Measurements from ENCODE around the gene THBS4.

GRCh38 chr5:80008995-80009765 is 26.0 kb upstream of the THBS4 start:
- TF ChIP-seq POLR2A (IDR thresholded peaks at IDR 0.05; ENCODE audit: low read depth, low read length): no peak
- TF ChIP-seq TAF1 (IDR thresholded peaks at IDR 0.05; ENCODE audit: borderline replicate concordance, low read depth, low read length): no peak
- TF ChIP-seq POLR2AphosphoS5 (IDR thresholded peaks at IDR 0.05; ENCODE audit: low read depth, low read length): no peak

Measured in GM12892 (cell line).